Measurements from ENCODE around the gene ZNF391. TPM values are rescaled to one million over a fixed set of nuclear protein-coding genes. Genes with fewer than 3 reads are reported as not detected.

ZNF391 gene
- total RNA-seq, 1 experiment from 2014 or later: 1.1 TPM

DNA sequence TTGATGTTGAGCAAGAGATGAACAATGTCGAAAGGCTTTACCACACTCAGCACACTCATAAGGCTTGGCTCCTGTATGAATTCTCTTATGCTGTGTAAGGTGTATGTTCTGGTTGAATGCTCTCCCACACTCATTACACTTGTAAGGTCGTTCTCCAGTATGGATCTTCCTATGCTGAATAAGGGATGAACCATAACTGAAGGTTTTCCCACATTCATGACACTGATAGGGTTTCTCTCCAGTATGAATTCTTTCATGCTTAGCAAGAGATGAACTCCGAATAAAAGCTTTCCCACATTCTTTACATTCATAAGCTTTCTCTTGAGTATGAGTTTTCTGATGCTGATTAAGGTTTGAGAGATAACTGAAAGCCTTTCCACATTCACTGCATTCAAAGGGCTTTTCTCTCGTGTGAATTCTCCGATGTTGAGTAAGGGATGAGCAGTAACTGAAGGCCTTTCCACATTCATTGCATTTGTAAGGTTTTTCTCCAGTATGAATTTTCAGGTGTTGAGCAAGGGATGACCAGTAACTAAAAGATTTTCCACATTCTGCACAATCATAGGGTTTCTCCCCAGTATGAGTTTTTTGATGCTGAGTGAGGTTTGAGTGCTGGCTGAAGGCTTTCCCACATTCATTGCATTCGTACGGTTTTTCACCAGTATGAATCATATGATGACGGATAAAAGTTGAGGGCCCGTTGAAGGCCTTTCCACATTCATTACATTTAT is 63.3 kb downstream of the ZNF391 start:
- TF ChIP-seq SRF (IDR thresholded peaks at IDR 0.05; ENCODE audit: low read depth) (no peak), CTCF (IDR thresholded peaks at IDR 0.05 in 2 of 3, conservative IDR thresholded peaks at IDR 0.05 in 1 of 3; ENCODE audit: borderline replicate concordance in 1 of 3, insufficient read depth in 1 of 3, low read depth in 2 of 3, low read length in 2 of 3) (no peak), EGR1 (IDR thresholded peaks at IDR 0.05; ENCODE audit: low read depth) (no peak), POLR2A (IDR thresholded peaks at IDR 0.05; ENCODE audit: borderline replicate concordance, extremely low read depth, insufficient read depth, insufficient read length) (no peak), SP1 (IDR thresholded peaks at IDR 0.05; ENCODE audit: low read depth) (no peak), EZH2phosphoT487 (IDR thresholded peaks at IDR 0.05; ENCODE audit: borderline replicate concordance) (no peak), FOSL1 (IDR thresholded peaks at IDR 0.05; ENCODE audit: low read depth) (no peak), CEBPB (IDR thresholded peaks at IDR 0.05; ENCODE audit: low read depth) (no peak), ZFX (IDR thresholded peaks at IDR 0.05) (no peak), EZH2 (IDR thresholded peaks at IDR 0.05) (no peak), RAD21 (IDR thresholded peaks at IDR 0.05; ENCODE audit: low read depth) (no peak), ZNF274 (IDR thresholded peaks at IDR 0.05; ENCODE audit: low read depth, low read length) (no peak), TCF7L2 (IDR thresholded peaks at IDR 0.05; ENCODE audit: borderline replicate concordance, extremely low read depth, insufficient read depth, insufficient read length) (no peak)
- TF ChIP-seq, protein P1, sequence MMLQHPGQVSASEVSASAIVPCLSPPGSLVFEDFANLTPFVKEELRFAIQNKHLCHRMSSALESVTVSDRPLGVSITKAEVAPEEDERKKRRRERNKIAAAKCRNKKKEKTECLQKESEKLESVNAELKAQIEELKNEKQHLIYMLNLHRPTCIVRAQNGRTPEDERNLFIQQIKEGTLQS (IDR thresholded peaks at IDR 0.05): no peak
- ChIA-PET POLR2A (no interaction called here), RAD21 (ENCODE audit: low non-redundant PET in 1 of 2, low total read pairs in 2 of 2, uncharacterized antibody in 2 of 2, unreplicated experiment in 2 of 2) (no interaction called here), CTCF (no interaction called here)
- Histone ChIP-seq H4K20me1 (ENCODE audit: insufficient read depth) (no peaks in the 10 kb centered on the region), H3K9me3 (ENCODE audit: control insufficient read depth in 1 of 2, insufficient read depth in 1 of 2, low read depth in 1 of 2, low read length in 2 of 2) (peaks cover 60 to 74% of the 10 kb centered on the region in 2 experiments), H3K79me2 (ENCODE audit: insufficient read depth, low read length) (no peaks in the 10 kb centered on the region), H3K4me1 (ENCODE audit: control insufficient read depth in 1 of 2, insufficient read depth in 2 of 2, low read length in 2 of 2) (no peaks in the 10 kb centered on the region), H3K27me3 (ENCODE audit: insufficient read depth, low read length) (no peaks in the 10 kb centered on the region), H3K27ac (ENCODE audit: low read depth, low read length) (no peak overlapping the region), H3K4me2 (ENCODE audit: low read length) (no peak overlapping the region), H3K9ac (ENCODE audit: low read length) (no peak overlapping the region), H2AFZ (ENCODE audit: low read depth, low read length, poor library complexity, severe bottlenecking) (no peak overlapping the region), H3K36me3 (ENCODE audit: control insufficient read depth in 1 of 2, insufficient read depth in 2 of 2, low read length in 2 of 2) (peaks cover 34 to 71% of the 10 kb centered on the region in 2 experiments), H3K4me3 (replicated peaks in 1 of 2; ENCODE audit: low read depth in 1 of 2, low read length in 2 of 2) (no peak overlapping the region), H3K9me2 (ENCODE audit: insufficient read depth) (no peaks in the 10 kb centered on the region)
- ATAC-seq: no peak
- no peak for DNase-seq (ENCODE audit: low read depth, low spot score)
- intact Hi-C loops (cut with micrococcal nuclease): no loop called here
- BruUV-seq (replicated peaks): no TSS peak
